Body of pancreas (tissue), 4 donors: ENCODE data around the gene PAPPA2.

ENCODE experiments used
- CTCF ChIP-seq, 7 experiments: fragments of 450-650 bp in 4 of 7; fragments of 200-600 bp in 3 of 7; sonication (generic) in 3 of 7; IDR thresholded peaks; one replicate each; pipeline ENCODE4 v1.5.1; 2016 to 2019; ENCODE audit warnings: antibody characterized with exemption in 7 of 7
- POLR2A ChIP-seq, 3 donors: fragments of 450-650 bp; IDR thresholded peaks; one replicate each; pipeline ENCODE4 v1.6.1; 2016; ENCODE audit warnings: antibody characterized with exemption in 3 of 3, mild to moderate bottlenecking in 2 of 3

- TF ChIP-seq CTCF (IDR thresholded peaks at IDR 0.05) (no peak), POLR2A (IDR thresholded peaks at IDR 0.05) (no peak)
Measured at GRCh38 chr1:176820391-176821031, 357.5 kb downstream of the PAPPA2 start.
